H1 (cell line): ENCODE data around the gene ZBTB16. TPM values are rescaled to one million over a fixed set of nuclear protein-coding genes. Genes with fewer than 3 reads are reported as not detected.

Source experiments
- CTCF ChIA-PET: fragments of 300-600 bp; sonication (Branson Sonifier 250); formaldehyde crosslinking; loops from one replicate; lab custom pipeline; 2021; ENCODE audit not compliant: partially characterized antibody; lab: Charles Lee
- POLR2A ChIA-PET: fragments of 300-600 bp; sonication (Branson Sonifier 250); formaldehyde crosslinking; loops from one replicate; lab custom pipeline; 2021; ENCODE audit warnings: inconsistent platforms; ENCODE audit not compliant: partially characterized antibody; lab: Charles Lee
- DNase-seq, 2 experiments: peaks; one replicate each; pipeline versions ENCODE4 v3.0.0 to v3.0.0-alpha.2; 2010 to 2022; ENCODE audit warnings: low spot score in 2 of 2, low read depth in 1 of 2, mixed read lengths in 1 of 2
- FAIRE-seq: peaks from 2 replicates; lab custom pipeline; 2011; peaks lifted over from hg19 to GRCh38; lab: Jason Lieb, UNC
- H2AFZ ChIP-seq: 2 replicates; pipeline ENCODE4 v1.8.1; 2012; ENCODE audit warnings: low read length, inconsistent platforms
- H2AK5ac ChIP-seq: 2 replicates; pipeline ENCODE4 v1.6.1; 2013; ENCODE audit warnings: low read depth, low read length
- H2BK120ac ChIP-seq: replicated peaks from 2 replicates; pipeline ENCODE3; 2013; ENCODE audit warnings: low read depth, low read length, inconsistent platforms
- H2BK12ac ChIP-seq: 2 replicates; pipeline ENCODE4 v1.6.1; 2013; ENCODE audit warnings: low read depth, low read length
- H2BK15ac ChIP-seq: 2 replicates; pipeline ENCODE4 v1.6.1; 2013; ENCODE audit warnings: low read length
- H2BK20ac ChIP-seq: 2 replicates; pipeline ENCODE4 v1.6.1; 2013; ENCODE audit warnings: low read length
- H2BK5ac ChIP-seq: 2 replicates; pipeline ENCODE4 v1.6.1; 2013; ENCODE audit warnings: low read depth, low read length
- H3K14ac ChIP-seq: 2 replicates; pipeline ENCODE4 v1.6.1; 2013; ENCODE audit warnings: inconsistent platforms; ENCODE audit not compliant: insufficient read length
- H3K18ac ChIP-seq: 2 replicates; pipeline ENCODE4 v1.6.1; 2013; ENCODE audit warnings: low read length; ENCODE audit errors: extremely low read depth
- H3K23ac ChIP-seq: 2 replicates; pipeline ENCODE4 v1.6.1; 2013; ENCODE audit warnings: inconsistent platforms; ENCODE audit not compliant: insufficient read length
- H3K23me2 ChIP-seq: 2 replicates; pipeline ENCODE4 v1.6.1; 2013; ENCODE audit warnings: low read depth, low read length
- H3K27ac ChIP-seq: 2 replicates; pipeline ENCODE4 v1.6.1; 2011; ENCODE audit warnings: low read depth, low read length, inconsistent platforms
- H3K27me3 ChIP-seq, 4 experiments: replicated peaks in 1 of 4; 1 replicate in 1 of 4; 2 replicates in 3 of 4; pipeline versions ENCODE4 v1.6.1 to v1.8.1; 2011 to 2013; ENCODE audit warnings: low read length in 3 of 4, mild to moderate bottlenecking in 3 of 4, inconsistent platforms in 2 of 4, mixed read lengths in 2 of 4, moderate library complexity in 1 of 4; ENCODE audit not compliant: control insufficient read depth in 3 of 4, insufficient read depth in 3 of 4; ENCODE audit errors: extremely low read depth in 1 of 4
- H3K36me3 ChIP-seq, 4 experiments: 2 replicates each; pipeline versions ENCODE4 v1.6.1 to v1.8.1; 2011 to 2013; ENCODE audit warnings: mild to moderate bottlenecking in 4 of 4, low read length in 3 of 4, moderate library complexity in 2 of 4, control low read depth in 1 of 4, inconsistent platforms in 1 of 4; ENCODE audit not compliant: insufficient read depth in 4 of 4, control insufficient read depth in 2 of 4
- H3K4ac ChIP-seq: replicated peaks from 2 replicates; pipeline ENCODE3; 2013; ENCODE audit warnings: low read length, low read depth, mixed read lengths, inconsistent platforms; ENCODE audit not compliant: insufficient read length
- H3K4me1 ChIP-seq, 4 experiments: replicated peaks in 1 of 4; 1 replicate in 1 of 4; 2 replicates in 3 of 4; pipeline versions ENCODE4 v1.6.1 to v1.8.1; 2011 to 2013; ENCODE audit warnings: low read length in 3 of 4, inconsistent platforms in 2 of 4, mixed read lengths in 1 of 4; ENCODE audit not compliant: insufficient read depth in 4 of 4, control insufficient read depth in 3 of 4
- H3K4me2 ChIP-seq, 2 experiments: 2 replicates each; pipeline versions ENCODE4 v1.6.1 to v1.8.1; 2011 to 2013; ENCODE audit warnings: low read depth in 2 of 2, low read length in 2 of 2, control low read depth in 1 of 2, inconsistent platforms in 1 of 2, mild to moderate bottlenecking in 1 of 2; ENCODE audit not compliant: insufficient read depth in 1 of 2
- H3K4me3 ChIP-seq, 4 experiments: fragments of 200-600, 300-600 bp in 1 of 4; sonication (generic), shearing (Covaris generic), sonication (Bioruptor Twin) in 1 of 4; 2 replicates each; pipeline versions ENCODE4 v1.5.1 to v1.8.1; 2011 to 2016; ENCODE audit warnings: low read length in 4 of 4, low read depth in 3 of 4, control low read depth in 2 of 4, inconsistent platforms in 2 of 4, mild to moderate bottlenecking in 2 of 4, mixed read lengths in 1 of 4, moderate library complexity in 1 of 4; ENCODE audit not compliant: insufficient read depth in 2 of 4; ENCODE audit errors: extremely low read depth in 1 of 4
- H3K56ac ChIP-seq: replicated peaks from 2 replicates; pipeline ENCODE3; 2013; ENCODE audit warnings: low read depth, mild to moderate bottlenecking, mixed read lengths, low read length, inconsistent platforms; ENCODE audit not compliant: insufficient read length
- H3K79me1 ChIP-seq: 2 replicates; pipeline ENCODE4 v1.6.1; 2013; ENCODE audit warnings: low read depth, low read length, control low read depth
- H3K79me2 ChIP-seq, 2 experiments: 2 replicates each; pipeline versions ENCODE4 v1.6.1 to v1.8.1; 2012 to 2013; ENCODE audit warnings: low read length in 2 of 2, mild to moderate bottlenecking in 2 of 2, inconsistent platforms in 1 of 2; ENCODE audit not compliant: insufficient read depth in 2 of 2, control insufficient read depth in 1 of 2
- H3K9ac ChIP-seq, 4 experiments: replicated peaks in 1 of 4; 1 replicate in 1 of 4; 2 replicates in 3 of 4; pipeline versions ENCODE4 v1.6.1 to v1.8.1; 2011 to 2013; ENCODE audit warnings: low read depth in 3 of 4, low read length in 3 of 4, control low read depth in 2 of 4, mild to moderate bottlenecking in 2 of 4, moderate library complexity in 2 of 4, inconsistent platforms in 1 of 4; ENCODE audit errors: extremely low read depth in 1 of 4
- H3K9me3 ChIP-seq, 2 experiments: 2 replicates each; pipeline versions ENCODE4 v1.6.1 to v1.8.1; 2012 to 2013; ENCODE audit warnings: mild to moderate bottlenecking in 2 of 2, moderate library complexity in 2 of 2, control low read depth in 1 of 2, inconsistent platforms in 1 of 2, low read depth in 1 of 2, low read length in 1 of 2, mixed read lengths in 1 of 2; ENCODE audit not compliant: insufficient read depth in 2 of 2
- H4K20me1 ChIP-seq, 2 experiments: replicated peaks in 1 of 2; 2 replicates each; pipeline versions ENCODE3 to v1.8.1; 2011 to 2013; ENCODE audit warnings: inconsistent platforms in 2 of 2, low read length in 2 of 2, mild to moderate bottlenecking in 1 of 2; ENCODE audit not compliant: insufficient read depth in 2 of 2, control insufficient read depth in 1 of 2
- H4K5ac ChIP-seq: 2 replicates; pipeline ENCODE4 v1.6.1; 2013; ENCODE audit warnings: low read length, low read depth, mixed read lengths, inconsistent platforms; ENCODE audit not compliant: insufficient read length
- H4K8ac ChIP-seq: 2 replicates; pipeline ENCODE4 v1.8.0; 2013; ENCODE audit warnings: mild to moderate bottlenecking, moderate library complexity, low read length, inconsistent platforms; ENCODE audit not compliant: insufficient read depth; ENCODE audit errors: extremely low read depth
- H4K91ac ChIP-seq: replicated peaks from 2 replicates; pipeline ENCODE3; 2013; ENCODE audit warnings: low read length, mixed read lengths, inconsistent platforms; ENCODE audit not compliant: insufficient read length
- CBX5 ChIP-seq: fragments of 300-800, 300-1000 bp; sonication (generic); IDR thresholded peaks from 2 replicates; pipeline ENCODE4 v1.7.1; 2016; ENCODE audit warnings: antibody characterized with exemption, low read length, low read depth
- EZH2 ChIP-seq: fragments of 200-600 bp; sonication (generic); IDR thresholded peaks from 2 replicates; pipeline ENCODE4 v1.7.1; 2012; ENCODE audit warnings: low read depth, mild to moderate bottlenecking, moderate library complexity, low read length, inconsistent platforms; ENCODE audit not compliant: severe bottlenecking
- HDAC2 ChIP-seq, 2 experiments: fragments of 300-600 bp in 1 of 2; sonication (generic) in 1 of 2; IDR thresholded peaks; 2 replicates each; pipeline ENCODE4 v1.6.1; 2011 to 2012; ENCODE audit warnings: low read depth in 2 of 2, low read length in 2 of 2, mild to moderate bottlenecking in 2 of 2, moderate library complexity in 2 of 2, borderline replicate concordance in 1 of 2, inconsistent platforms in 1 of 2
- MAFK ChIP-seq: IDR thresholded peaks from 2 replicates; pipeline ENCODE4 v1.6.1; 2012; ENCODE audit warnings: low read depth, mild to moderate bottlenecking, improper control_type of control experiment, low read length
- POU5F1 ChIP-seq: IDR thresholded peaks from 2 replicates; pipeline ENCODE4 v1.6.1; 2011; ENCODE audit warnings: low read depth, mild to moderate bottlenecking, low read length, moderate library complexity
- RBBP5 ChIP-seq: IDR thresholded peaks from 2 replicates; pipeline ENCODE4 v1.7.1; 2012; ENCODE audit warnings: low read depth, mild to moderate bottlenecking, inconsistent platforms, low read length, moderate library complexity, borderline replicate concordance
- RNF2 ChIP-seq: fragments of 200-900, 300-1000 bp; sonication (generic); IDR thresholded peaks from 2 replicates; pipeline ENCODE4 v1.7.1; 2016; ENCODE audit warnings: borderline replicate concordance, low read depth, mild to moderate bottlenecking, antibody characterized with exemption, low read length; ENCODE audit not compliant: poor library complexity, severe bottlenecking; ENCODE audit errors: missing control alignments
- TEAD4 ChIP-seq: IDR thresholded peaks from 2 replicates; pipeline ENCODE4 v1.6.1; 2012; ENCODE audit warnings: low read depth, low read length, inconsistent platforms, mixed read lengths
- WGBS, 2 experiments: shearing (Covaris generic) in 1 of 2; methylation state at CpG; one replicate each; pipeline versions ENCODE4 v1.1.6 to v1.1.7; 2013 to 2015; ENCODE audit warnings: low lambda C conversion rate in 2 of 2, mixed read lengths in 2 of 2, inconsistent platforms in 1 of 2, low coverage in 1 of 2, missing lambda C conversion rate in 1 of 2; ENCODE audit not compliant: insufficient replicate concordance in 2 of 2, insufficient coverage in 1 of 2, insufficient read length in 1 of 2; ENCODE audit errors: extremely low coverage in 1 of 2, missing lambda C conversion rate in 1 of 2; 5-methylcytosine and 5-hydroxymethylcytosine counted together
- polyA plus RNA-seq, 7 experiments: library from polyadenylated mRNA; depleted of rRNA in 3 of 7; stranded (reverse) in 5 of 7; unstranded in 2 of 7; fragments of >200 nt in 5 of 7; fragments of 200-250 nt in 2 of 7; gene quantifications; 1 replicate in 5 of 7; 2 replicates in 1 of 7; 4 replicates in 1 of 7; pipeline versions ENCODE4 v1.2.1 to v1.2.3, GENCODE V29; 2011 to 2013; ENCODE audit warnings: missing spikeins in 2 of 7, mixed read lengths in 2 of 7
- total RNA-seq: library from RNA; stranded (reverse); fragmentation: NEBNext Ultra II Directional; extraction: Animal tissue kit (Norgen Biotek cat#: 25700); gene quantifications from 2 replicates; pipeline ENCODE4 v1.2.1, GENCODE V29; 2021

The ZBTB16 gene
- total and polyA plus RNA-seq, 2 of the 8 experiments (the other 6 are each of a cell fraction or from before 2014, with no cell fraction given): 0.12 to 0.61 TPM

DNA sequence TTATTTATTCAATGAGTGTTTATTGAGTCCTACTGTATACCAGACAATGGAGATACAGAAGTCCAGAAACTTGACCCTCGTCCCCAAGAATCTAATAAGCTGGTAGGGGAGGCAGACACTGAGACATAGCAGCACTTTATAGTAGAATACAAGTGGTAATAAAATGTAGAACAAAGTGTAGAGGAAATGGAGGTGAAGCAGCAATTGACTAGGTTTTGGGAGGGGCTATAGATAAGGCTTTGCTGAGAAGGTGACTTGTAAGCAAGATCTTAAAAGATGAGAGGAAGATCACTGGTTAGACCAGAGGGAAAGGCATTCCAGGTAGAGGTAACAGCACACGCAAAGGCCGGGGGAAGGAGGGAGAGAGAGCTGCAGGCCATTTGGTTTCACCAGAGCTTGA lies 57.3 kb downstream of the ZBTB16 start:
- Histone ChIP-seq H4K91ac (no peak overlapping the region), H3K9ac (no peak overlapping the region), H2BK120ac (no peak overlapping the region), H3K14ac (no peak overlapping the region), H2AK5ac (no peak overlapping the region), H2BK5ac (no peak overlapping the region), H2BK12ac (no peak overlapping the region), H3K23ac (no peak overlapping the region), H3K4me3 (no peak overlapping the region), H4K8ac (no peak overlapping the region), H3K27me3 (no peaks in the 10 kb centered on the region), H4K5ac (no peak overlapping the region), H3K18ac (no peak overlapping the region), H4K20me1 (no peaks in the 10 kb centered on the region), H2BK15ac (no peak overlapping the region), H3K56ac (no peak overlapping the region), H3K4me1 (no peaks in the 10 kb centered on the region; a peak in 1 of 7 replicates), H3K36me3 (no peaks in the 10 kb centered on the region), H3K9me3 (no peaks in the 10 kb centered on the region), H3K4me2 (no peak overlapping the region), H3K23me2 (no peaks in the 10 kb centered on the region), H2AFZ (no peak overlapping the region), H3K79me2 (no peaks in the 10 kb centered on the region), H3K79me1 (no peaks in the 10 kb centered on the region), H3K4ac (no peak overlapping the region), H3K27ac (no peak overlapping the region), H2BK20ac (no peak overlapping the region)
- FAIRE-seq: no peak
- ChIA-PET POLR2A (interaction anchor here (2.2 kb wide), 1 partner anchor 9 kb away, joined by 6 read pairs; no protein-coding TSS in a partner anchor), CTCF (interaction anchor here (1.1 to 2.1 kb wide), 3 partner anchors 64 to 144 kb away, joined by 3 to 7 read pairs (median 5); no protein-coding TSS in a partner anchor)
- WGBS, 2 experiments: 97% methylated on average over 3 of the region's 3 CpGs; no CpG with 5 or more reads in 1 of the 2 experiments
- no peak for TF ChIP-seq POU5F1
- no peak for TF ChIP-seq HDAC2 (IDR thresholded peaks at IDR 0.05; ENCODE audit: borderline replicate concordance in 1 of 2, low read depth in 2 of 2, low read length in 2 of 2)
- TF ChIP-seq RBBP5: no peak
- no peak for TF ChIP-seq TEAD4
- no peak for TF ChIP-seq CBX5
- TF ChIP-seq RNF2: no peak
- TF ChIP-seq MAFK: no peak
- no peak for TF ChIP-seq EZH2
- no peak for DNase-seq
